ENCODE measurements around the gene PEX3.

- TF ChIP-seq ESRRG (CRISPR knock-in tag; IDR thresholded peaks at IDR 0.05) (no peak), BACH2 (CRISPR knock-in tag; IDR thresholded peaks at IDR 0.05; ENCODE audit: borderline replicate concordance) (no peak), GLIS3 (CRISPR knock-in tag; IDR thresholded peaks at IDR 0.05) (no peak), ZNF565 (CRISPR knock-in tag; conservative IDR thresholded peaks at IDR 0.05; ENCODE audit: low read depth) (no peak), OSR1 (CRISPR knock-in tag; IDR thresholded peaks at IDR 0.05) (no peak), PPARA (CRISPR knock-in tag; IDR thresholded peaks at IDR 0.05; ENCODE audit: borderline replicate concordance) (no peak), RARB (CRISPR knock-in tag; IDR thresholded peaks at IDR 0.05) (no peak), ARNTL (CRISPR knock-in tag; IDR thresholded peaks at IDR 0.05; ENCODE audit: borderline replicate concordance, low read depth) (no peak), PATZ1 (CRISPR knock-in tag; IDR thresholded peaks at IDR 0.05; ENCODE audit: borderline replicate concordance) (no peak), ZFP30 (CRISPR knock-in tag; IDR thresholded peaks at IDR 0.05) (no peak), TCF4 (CRISPR knock-in tag; IDR thresholded peaks at IDR 0.05; ENCODE audit: borderline replicate concordance) (no peak), CREB5 (CRISPR knock-in tag; IDR thresholded peaks at IDR 0.05; ENCODE audit: low read depth) (no peak), SNAI2 (CRISPR knock-in tag; IDR thresholded peaks at IDR 0.05) (no peak), ZFP3 (CRISPR knock-in tag; IDR thresholded peaks at IDR 0.05) (no peak)
Measured at GRCh38 chr6:143536866-143537691, 86.5 kb downstream of the PEX3 start.

All from SK-N-SH treated with all-trans-retinoic acid at 6 μM for 48 hours (cell line).